Measurements from ENCODE around the gene CABCOCO1. TPM values are rescaled to one million over a fixed set of nuclear protein-coding genes. Genes with fewer than 3 reads are reported as not detected.
"Not testable (repeated sequence)": the region's sequence is repeated elsewhere in the genome, so short reads cannot be mapped to it uniquely, and the experiment has no call there.

CABCOCO1 gene
- polyA plus RNA-seq, 1 donor: 0.19 TPM

DNA sequence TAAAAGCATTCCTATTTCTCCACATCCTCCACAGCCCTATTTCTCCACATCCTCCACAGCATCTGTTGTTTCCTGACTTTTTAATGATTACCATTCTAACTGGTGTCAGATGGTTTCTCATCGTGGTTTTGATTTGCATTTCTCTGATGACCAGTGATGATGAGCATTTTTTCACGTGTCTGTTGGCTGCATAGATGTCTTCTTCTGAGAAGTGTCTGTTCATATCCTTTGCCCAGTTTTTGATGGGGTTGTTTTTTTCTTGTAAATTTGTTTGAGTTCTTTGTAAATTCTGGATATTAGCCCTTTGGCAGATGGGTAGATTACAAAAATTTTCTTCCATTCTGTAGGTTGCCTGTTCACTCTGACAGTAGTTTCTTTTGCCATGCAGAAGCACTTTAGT lies 49.4 kb downstream of the CABCOCO1 start:
- DNase-seq (ENCODE audit: low read depth): not testable (repeated sequence)

DNA sequence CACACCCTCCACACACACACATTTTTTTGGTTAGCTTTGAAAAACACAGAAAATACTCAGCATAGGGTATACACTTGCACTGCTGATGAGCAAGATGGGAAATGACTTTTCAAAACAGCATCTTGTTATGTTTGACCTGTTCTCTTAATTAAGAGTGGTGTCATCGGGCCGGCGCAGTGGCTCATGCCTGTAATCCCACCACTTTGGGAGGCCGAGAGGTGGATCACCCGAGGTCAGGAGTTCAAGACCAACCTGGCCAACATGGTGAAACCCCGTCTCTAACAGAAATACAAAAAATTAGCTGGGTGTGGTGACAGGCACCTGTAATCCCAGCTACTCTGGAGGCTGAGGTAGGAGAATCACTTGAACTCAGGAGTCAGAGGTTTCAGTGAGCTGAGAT lies 56.7 kb downstream of the CABCOCO1 start:
- not testable (repeated sequence) for DNase-seq (ENCODE audit: low read depth)

DNA sequence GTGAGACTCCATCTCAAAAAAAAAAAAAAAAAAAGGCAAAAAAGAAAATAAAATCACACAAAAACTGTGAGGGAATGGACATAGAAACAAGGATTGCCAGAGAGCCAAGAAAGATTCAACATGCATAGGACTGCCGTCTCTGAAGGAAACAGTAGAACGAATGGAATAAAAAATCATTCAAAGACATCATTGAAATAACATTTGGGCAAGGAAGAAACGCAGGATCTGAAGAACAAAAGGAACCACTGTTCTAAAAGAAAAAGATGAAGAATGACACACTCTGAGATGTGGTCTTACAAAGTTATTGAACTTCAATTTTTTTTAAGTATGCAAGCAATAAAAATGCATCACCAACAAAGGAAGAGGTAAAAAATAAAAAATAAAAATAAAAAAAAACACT lies 57.2 kb downstream of the CABCOCO1 start:
- no peak for DNase-seq (ENCODE audit: low read depth)

DNA sequence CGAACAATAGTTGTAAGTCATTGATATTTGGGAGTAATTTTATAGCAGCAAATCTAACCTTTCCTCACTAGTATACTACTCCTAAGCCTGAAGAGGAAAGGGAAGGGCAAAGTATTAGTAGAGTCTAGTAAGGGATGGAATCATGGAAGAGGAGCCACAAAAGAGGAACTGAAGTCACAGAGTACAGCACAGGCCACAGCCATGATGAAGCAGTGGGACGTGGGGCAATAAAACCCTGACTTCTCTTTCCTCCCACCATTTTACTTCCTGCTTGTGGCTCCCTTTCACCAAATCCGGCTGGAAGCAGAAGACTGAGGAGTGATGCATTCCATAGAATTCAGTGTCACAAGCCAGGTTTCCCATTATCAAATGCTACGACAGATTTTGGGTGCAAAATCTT lies 58.7 kb downstream of the CABCOCO1 start:
- DNase-seq (ENCODE audit: low read depth): no peak

DNA sequence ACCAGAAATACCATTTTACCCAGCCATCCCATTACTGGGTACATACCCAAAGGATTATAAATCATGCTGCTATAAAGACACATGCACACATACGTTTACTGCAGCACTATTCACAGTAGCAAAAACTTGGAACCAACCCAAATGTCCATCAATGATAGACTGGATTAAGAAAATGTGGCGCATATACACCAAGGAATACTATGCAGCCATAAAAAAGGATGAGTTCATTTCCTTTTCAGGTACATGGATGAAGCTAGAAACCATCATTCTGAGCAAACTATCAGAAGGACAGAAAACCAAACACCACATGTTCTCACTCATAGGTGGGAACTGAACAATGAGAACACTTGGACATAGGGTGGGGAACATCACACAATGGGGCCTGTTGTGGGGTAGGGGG lies 62.5 kb downstream of the CABCOCO1 start:
- DNase-seq (ENCODE audit: low read depth): not testable (repeated sequence)

GRCh38 chr10:61729596-61729995 lies 66.9 kb downstream of the CABCOCO1 start:
- DNase-seq (ENCODE audit: low read depth): no peak

- no peak for DNase-seq (ENCODE audit: low read depth)
Observed at GRCh38 chr10:61730671-61731070, 67.9 kb downstream of the CABCOCO1 start.

DNA sequence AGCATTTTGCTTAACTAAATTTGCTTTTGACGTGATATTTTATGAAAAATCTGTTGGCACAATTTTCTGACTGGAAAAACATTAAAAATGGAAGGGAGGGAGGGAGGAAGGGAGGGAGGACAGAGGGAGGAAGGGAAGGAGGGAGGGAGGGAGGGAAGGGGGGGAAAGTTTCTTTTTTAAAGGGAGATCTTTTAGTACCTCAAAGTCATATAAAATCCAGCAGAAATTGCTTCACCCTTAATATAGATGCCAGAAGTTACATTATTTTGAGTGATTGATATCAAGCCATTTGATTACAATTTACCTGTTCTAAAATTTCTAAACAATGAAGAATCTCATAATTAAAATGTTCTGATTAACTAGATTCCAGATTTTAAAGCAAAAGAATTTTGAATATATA lies 68.9 kb downstream of the CABCOCO1 start:
- DNase-seq (ENCODE audit: low read depth): no peak

- no peak for DNase-seq (ENCODE audit: low read depth)
Observed at GRCh38 chr10:61732629-61733278, 70.0 kb downstream of the CABCOCO1 start.

GRCh38 chr10:61733358-61733940 lies 70.7 kb downstream of the CABCOCO1 start:
- DNase-seq (ENCODE audit: low read depth): peak; percentile 45

GRCh38 chr10:61735882-61736281 lies 73.2 kb downstream of the CABCOCO1 start:
- DNase-seq (ENCODE audit: low read depth): no peak

GRCh38 chr10:61737455-61737854 lies 74.7 kb downstream of the CABCOCO1 start:
- DNase-seq (ENCODE audit: low read depth): not testable (repeated sequence)

GRCh38 chr10:61742812-61743211 lies 80.1 kb downstream of the CABCOCO1 start:
- DNase-seq (ENCODE audit: low read depth): no peak

GRCh38 chr10:61744469-61744868 lies 81.7 kb downstream of the CABCOCO1 start:
- no peak for DNase-seq (ENCODE audit: low read depth)

DNA sequence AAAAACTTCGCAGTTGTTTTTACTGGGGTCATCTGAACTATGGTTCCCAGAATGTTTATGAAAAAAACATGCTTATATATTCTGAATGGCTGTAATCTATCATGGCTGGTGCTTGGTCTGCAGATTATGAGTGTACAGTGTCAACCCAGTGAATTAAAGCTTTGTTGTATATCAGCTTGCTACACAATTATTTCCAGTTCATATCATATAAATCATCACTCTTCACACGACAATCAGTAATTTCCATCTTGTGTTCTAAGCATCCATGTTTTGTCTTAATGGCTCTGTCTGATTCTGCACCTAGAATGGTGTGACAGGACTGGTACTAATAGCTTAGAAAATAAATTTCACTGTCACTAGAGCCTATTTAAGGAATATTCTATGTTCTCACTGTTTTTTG lies 83.6 kb downstream of the CABCOCO1 start:
- no peak for DNase-seq (ENCODE audit: low read depth)

GRCh38 chr10:61747307-61747706 lies 84.6 kb downstream of the CABCOCO1 start:
- no peak for DNase-seq (ENCODE audit: low read depth)

DNA sequence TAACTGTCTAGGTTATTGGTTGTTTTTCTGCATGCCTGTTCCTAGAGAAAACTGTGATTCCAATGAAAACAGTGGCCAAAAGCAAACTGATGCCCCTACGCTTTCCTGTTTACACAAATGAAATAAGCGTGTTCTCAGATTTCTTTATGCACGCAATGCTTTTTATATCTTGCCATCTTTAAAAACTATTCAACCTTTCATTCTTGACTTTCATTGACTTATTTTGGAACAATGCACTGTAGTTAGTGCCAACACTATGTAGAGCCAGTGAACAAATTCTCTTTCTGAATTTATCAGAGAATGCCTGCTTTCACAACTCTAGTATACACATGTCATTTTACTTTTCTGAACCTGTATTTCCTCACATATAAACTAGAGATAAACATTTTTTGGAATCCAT lies 86.6 kb downstream of the CABCOCO1 start:
- no peak for DNase-seq (ENCODE audit: low read depth)

GRCh38 chr10:61750943-61751471 lies 88.3 kb downstream of the CABCOCO1 start:
- DNase-seq (ENCODE audit: low read depth): no peak

DNA sequence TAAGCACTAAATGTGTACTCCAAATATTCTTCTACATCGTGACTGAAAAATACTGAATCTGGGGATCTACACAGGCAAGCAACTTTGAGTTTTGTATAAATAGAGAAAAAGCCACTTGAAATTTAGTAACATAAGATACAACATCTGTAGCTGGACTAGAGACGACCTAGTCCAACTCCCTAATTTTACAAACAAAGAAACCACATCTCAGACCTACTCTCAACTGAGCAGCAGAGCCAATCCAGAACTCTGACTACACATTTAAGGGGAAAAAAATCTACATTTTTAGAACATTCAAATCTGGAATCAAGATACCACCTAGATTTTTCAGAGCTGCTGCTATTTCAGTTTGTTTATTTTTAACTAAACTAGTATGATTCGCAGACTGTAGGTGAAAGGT lies 88.9 kb downstream of the CABCOCO1 start:
- no peak for DNase-seq (ENCODE audit: low read depth)

GRCh38 chr10:61752111-61753011 lies 89.6 kb downstream of the CABCOCO1 start:
- no peak for DNase-seq (ENCODE audit: low read depth)

DNA sequence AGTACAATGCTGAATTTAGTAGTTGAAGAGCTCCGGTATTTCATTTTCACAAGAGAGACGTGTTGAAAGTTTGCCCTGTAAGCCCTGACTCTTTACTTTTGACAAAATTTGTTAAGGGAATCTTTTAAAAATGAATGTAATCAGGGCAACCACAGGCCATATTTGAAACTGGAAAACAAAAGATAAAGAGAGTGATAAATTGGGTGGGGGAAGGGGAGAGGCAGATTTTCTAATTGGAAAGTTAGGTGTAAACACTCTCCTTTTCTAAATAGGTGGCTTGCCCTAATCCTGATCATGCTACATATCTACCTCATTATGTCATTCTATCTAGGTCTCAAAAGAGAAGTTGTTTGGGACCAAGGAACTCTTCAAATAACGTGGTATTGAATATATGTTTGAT lies 90.7 kb downstream of the CABCOCO1 start:
- DNase-seq (ENCODE audit: low read depth): no peak
